Activated CD4-positive, alpha-beta T cell treated with anti-CD3 and anti-CD28 coated beads, Interleukin-2, amount 10 ng/mL, durations not matched to agents 24 days and 14 days (primary cell): Measurements from ENCODE around the gene PPP2CA. TPM values are rescaled to one million over a fixed set of nuclear protein-coding genes. Genes with fewer than 3 reads are reported as not detected.

ENCODE experiments used
- DNase-seq: peaks from one replicate; pipeline ENCODE4 v3.0.0; 2022
- H3K27ac Mint-ChIP-seq: one replicate; pipeline ENCODE4 v1.8.0; 2022; ENCODE audit warnings: mild to moderate bottlenecking, mixed read lengths
- H3K27me3 Mint-ChIP-seq: one replicate; pipeline ENCODE4 v1.8.0; 2022; ENCODE audit warnings: mixed read lengths
- H3K36me3 Mint-ChIP-seq: one replicate; pipeline ENCODE4 v1.8.0; 2022; ENCODE audit warnings: low read depth, mild to moderate bottlenecking, mixed read lengths
- H3K4me1 Mint-ChIP-seq: one replicate; pipeline ENCODE4 v1.8.0; 2021; ENCODE audit warnings: mixed read lengths
- H3K4me3 Mint-ChIP-seq: one replicate; pipeline ENCODE4 v1.8.0; 2022; ENCODE audit warnings: mild to moderate bottlenecking, moderate library complexity, mixed read lengths
- H3K9me3 Mint-ChIP-seq: one replicate; pipeline ENCODE4 v1.8.0; 2021; ENCODE audit warnings: mixed read lengths
- intact Hi-C: fragments of 100-400 bp; cut with micrococcal nuclease; formaldehyde crosslinking; loops from one replicate; pipeline ENCODE4 v1.15.1; 2023
- total RNA-seq: library from RNA; stranded (reverse); gene quantifications from 2 replicates; pipeline ENCODE4 v1.2.3, GENCODE V29; 2022

The PPP2CA gene
- total RNA-seq, 1 donor from 2014 or later = 177 TPM

GRCh38 chr5:134195666-134196065 lies 30.2 kb downstream of the PPP2CA start:
- no peaks in the 10 kb centered on the region for H3K27me3 Mint-ChIP-seq
- peaks cover 47% of the 10 kb centered on the region for H3K36me3 Mint-ChIP-seq

DNA sequence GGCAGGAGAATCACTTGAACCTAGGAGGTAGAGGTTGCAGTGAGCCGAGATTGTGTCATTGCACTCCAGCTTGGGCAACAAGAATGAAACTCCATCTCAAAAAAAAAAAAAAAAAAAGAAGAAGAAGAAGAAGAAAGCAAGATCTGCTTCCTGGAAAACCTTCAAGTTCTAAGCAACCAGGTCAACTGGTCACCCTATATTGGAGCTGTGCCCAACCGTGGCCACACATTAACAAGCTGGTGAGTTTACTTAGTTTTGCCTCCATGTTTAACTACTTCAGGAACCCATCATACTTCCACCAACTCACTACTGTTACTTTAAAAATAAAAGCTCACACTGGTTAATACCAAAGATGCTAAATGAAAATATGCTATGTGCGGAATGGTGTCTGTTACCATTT lies 36.8 kb downstream of the PPP2CA start:
- H3K36me3 Mint-ChIP-seq = no peaks in the 10 kb centered on the region

More at GRCh38 chr5:134195666-134196065, 30.2 kb downstream of the PPP2CA start:
- H3K27ac Mint-ChIP-seq = no peak overlapping the region
- peaks cover 1% of the 10 kb centered on the region for H3K4me1 Mint-ChIP-seq
- H3K4me3 Mint-ChIP-seq = no peak overlapping the region
- intact Hi-C loops = no loop called here
- no peaks in the 10 kb centered on the region for H3K9me3 Mint-ChIP-seq
- no peak for DNase-seq

GRCh38 chr5:134188092-134188491 lies 37.8 kb downstream of the PPP2CA start:
- no peak for DNase-seq
- no peaks in the 10 kb centered on the region for H3K9me3 Mint-ChIP-seq
- no peak overlapping the region for H3K27ac Mint-ChIP-seq
- H3K27me3 Mint-ChIP-seq = no peaks in the 10 kb centered on the region
- no peaks in the 10 kb centered on the region for H3K36me3 Mint-ChIP-seq
- no peaks in the 10 kb centered on the region for H3K4me1 Mint-ChIP-seq
- intact Hi-C loops = no loop called here
- no peak overlapping the region for H3K4me3 Mint-ChIP-seq

More for the DNA sequence above, 36.8 kb downstream of the PPP2CA start:
- intact Hi-C loops = no loop called here
- no peaks in the 10 kb centered on the region for H3K27me3 Mint-ChIP-seq
- H3K4me3 Mint-ChIP-seq = no peak overlapping the region
- H3K9me3 Mint-ChIP-seq = no peaks in the 10 kb centered on the region
- H3K4me1 Mint-ChIP-seq = no peaks in the 10 kb centered on the region
- no peak for DNase-seq
- no peak overlapping the region for H3K27ac Mint-ChIP-seq

DNA sequence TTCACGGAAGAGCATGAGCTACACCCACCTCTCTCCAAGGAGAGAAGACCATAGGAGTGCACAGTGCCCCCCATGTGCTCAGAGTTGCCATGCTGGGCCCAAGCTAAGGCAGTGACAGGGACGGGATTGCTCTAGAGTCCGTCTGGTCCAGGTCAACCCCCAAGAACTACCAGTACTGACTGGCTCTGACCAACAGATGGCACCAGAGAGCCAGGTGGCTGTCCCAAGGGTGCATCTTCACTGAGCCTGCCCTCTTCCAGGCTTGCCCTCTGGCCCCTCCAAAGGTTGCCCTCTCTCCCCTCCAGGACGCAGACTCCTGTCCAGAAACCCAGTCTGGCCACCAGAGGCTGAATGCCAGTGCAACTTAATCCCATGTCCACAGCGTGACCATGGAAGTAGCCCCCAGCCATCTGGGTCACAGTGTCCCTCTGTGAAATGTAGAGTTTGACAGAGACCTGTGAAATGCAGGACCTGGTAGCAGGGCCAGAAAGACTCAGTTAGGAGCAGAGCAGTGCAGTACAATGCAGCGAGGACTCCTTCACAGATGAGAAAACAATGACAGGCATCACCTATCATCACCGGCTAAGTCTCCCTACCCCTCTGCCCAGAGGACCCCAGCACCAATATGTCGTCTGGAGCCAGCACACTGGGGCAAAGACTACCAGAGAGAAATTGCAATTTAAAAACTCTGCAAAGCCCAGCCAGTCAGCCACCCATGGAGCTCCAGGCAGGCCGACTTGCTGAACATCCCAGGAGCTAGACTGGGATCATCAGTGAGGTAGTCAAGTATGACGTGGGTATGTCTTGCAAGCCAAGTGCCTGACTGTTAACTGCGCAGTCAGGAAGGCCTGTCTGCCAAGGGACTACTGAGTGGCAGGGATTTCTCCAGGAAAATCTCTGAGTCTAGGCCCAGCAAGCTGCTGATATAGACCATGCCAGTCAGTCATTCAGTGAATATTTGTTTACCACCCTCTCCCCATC lies 41.4 kb downstream of the PPP2CA start:
- no peaks in the 10 kb centered on the region for H3K4me1 Mint-ChIP-seq
- intact Hi-C loops = loop anchor here (1.0 to 2.0 kb wide), 3 partner anchors 42 to 402 kb away; partner anchors contain the start of gene PPP2CA
- H3K27me3 Mint-ChIP-seq = peaks cover 4% of the 10 kb centered on the region
- no peaks in the 10 kb centered on the region for H3K36me3 Mint-ChIP-seq
- no peaks in the 10 kb centered on the region for H3K9me3 Mint-ChIP-seq
- no peak overlapping the region for H3K4me3 Mint-ChIP-seq
- DNase-seq = peak; percentile 94
- no peak overlapping the region for H3K27ac Mint-ChIP-seq

DNA sequence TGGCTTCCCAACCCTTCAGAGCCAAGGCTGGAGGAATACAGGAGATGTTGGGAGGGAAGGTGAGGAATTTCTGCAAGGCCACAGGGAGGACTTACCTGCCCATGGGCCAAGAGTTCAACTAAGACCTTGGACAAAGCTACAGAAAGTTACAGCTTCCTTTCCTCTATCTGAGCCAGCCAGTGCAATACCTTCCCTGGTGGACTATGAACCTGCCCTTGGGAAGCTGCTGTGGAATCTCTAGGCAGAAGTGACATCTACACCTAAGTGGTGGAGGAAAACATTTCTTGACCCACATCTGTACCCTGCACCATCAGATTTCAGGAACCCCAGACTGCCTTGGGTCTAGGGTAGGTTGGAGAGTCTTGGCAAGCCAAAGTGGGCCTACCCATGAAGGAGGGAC lies 42.4 kb downstream of the PPP2CA start:
- Mint-ChIP-seq H3K4me3 (no peak overlapping the region), H3K27me3 (peaks cover 4% of the 10 kb centered on the region), H3K9me3 (no peaks in the 10 kb centered on the region), H3K36me3 (no peaks in the 10 kb centered on the region), H3K4me1 (no peaks in the 10 kb centered on the region), H3K27ac (no peak overlapping the region)
- intact Hi-C loops = no loop called here
- no peak for DNase-seq

GRCh38 chr5:134178096-134178419 lies 47.8 kb downstream of the PPP2CA start:
- Mint-ChIP-seq H3K4me1 (peaks cover 15% of the 10 kb centered on the region), H3K9me3 (no peaks in the 10 kb centered on the region), H3K27me3 (peaks cover 4% of the 10 kb centered on the region), H3K4me3 (peak overlapping the region; percentile 93), H3K27ac (peak overlapping the region; percentile 97), H3K36me3 (peaks cover 10% of the 10 kb centered on the region)
- intact Hi-C loops = loop anchor here (5.0 kb wide), 2 partner anchors 194 to 1126 kb away; partner anchors contain the start of genes HSPA4 and UBE2B
- peak; percentile 61 for DNase-seq

DNA sequence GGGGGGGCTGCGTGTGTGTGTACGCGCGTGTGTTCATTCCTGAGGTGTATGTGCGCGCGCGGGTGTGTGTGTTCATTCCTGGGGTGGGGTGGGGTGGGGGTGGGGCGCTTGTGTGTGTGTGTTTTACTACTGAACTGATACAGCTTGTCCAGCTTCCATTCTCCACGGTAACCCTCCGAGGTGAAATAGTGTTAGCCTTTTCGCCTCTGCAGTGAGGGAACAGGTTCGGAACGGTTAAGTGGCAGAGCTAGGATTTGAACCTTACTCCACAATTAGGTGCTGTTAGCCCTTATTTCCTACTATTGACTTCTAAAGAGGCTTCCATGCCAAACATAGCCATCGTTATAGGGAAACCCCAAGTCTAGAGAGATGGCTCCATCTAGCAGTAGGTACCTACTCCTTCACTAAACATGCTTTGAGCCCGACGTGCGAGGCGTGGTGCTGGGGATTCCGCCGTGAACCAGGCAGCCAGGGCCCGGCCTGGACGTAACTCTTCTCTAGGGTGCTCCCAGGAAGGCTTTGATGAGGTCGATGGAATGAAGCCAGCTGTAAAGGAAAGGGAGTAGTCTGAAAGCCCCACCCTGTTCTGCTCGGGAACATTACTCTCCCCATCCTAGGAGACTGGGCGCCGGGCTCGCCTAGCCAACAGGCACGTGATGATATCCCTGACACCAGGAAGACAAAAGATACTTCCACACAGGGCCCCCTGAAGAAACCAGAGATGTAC lies 48.3 kb downstream of the PPP2CA start:
- peaks cover 13% of the 10 kb centered on the region for H3K36me3 Mint-ChIP-seq
- H3K4me1 Mint-ChIP-seq = peaks cover 16% of the 10 kb centered on the region
- intact Hi-C loops = loop anchor here (1.0 to 5.0 kb wide), 3 partner anchors 195 to 1125 kb away; partner anchors contain the start of genes HSPA4, JADE2 and UBE2B

DNA sequence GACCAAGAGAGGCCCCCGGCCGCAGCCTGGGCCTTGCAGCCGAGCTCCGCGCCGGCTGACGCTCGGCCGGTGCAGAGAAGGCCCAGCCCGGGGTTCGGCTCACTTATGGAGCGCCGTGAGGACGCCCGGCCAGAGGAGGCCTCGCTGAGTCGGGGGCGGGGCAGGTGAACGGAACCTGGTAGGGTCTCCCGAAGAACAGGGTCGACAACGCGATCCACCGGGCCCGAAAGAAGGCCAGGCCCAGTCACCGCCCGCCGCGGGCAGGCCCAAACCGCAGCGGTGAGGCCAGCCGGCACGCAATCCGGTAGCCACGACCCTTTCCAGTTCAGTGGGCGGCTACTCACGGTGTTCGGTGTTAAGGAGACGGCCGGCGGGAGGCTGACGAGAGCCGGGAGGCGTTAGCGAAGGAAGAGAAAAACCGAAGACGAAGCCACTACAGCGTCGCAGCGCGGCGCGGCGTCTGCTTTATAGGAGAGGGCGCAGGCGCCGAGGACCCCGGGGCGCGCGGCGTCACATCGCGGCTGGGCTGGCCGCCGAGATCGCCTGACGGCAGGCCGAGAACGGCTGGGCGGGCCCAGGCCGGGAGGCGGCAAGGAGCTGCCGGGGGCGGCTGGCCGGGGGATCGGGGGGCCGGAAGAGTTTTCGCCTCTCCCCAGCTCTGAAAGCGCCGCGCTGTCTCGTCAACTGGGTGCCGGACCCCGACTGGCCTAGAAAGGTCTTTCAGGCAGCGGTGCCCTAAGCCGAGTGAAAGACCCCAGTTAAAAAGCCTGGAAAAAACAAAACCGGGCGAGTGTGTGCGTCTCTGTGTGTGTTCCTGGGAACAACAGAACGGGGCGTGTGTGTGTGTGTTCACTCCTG lies 49.1 kb downstream of the PPP2CA start, which contains the start of gene SKP1:
TSS of gene SKP1 (minus strand) at position 440 of the 858 bp plus-strand sequence. CDS start 2,928 bp downstream, outside the sequence.
- peaks cover 21% of the 10 kb centered on the region for H3K4me1 Mint-ChIP-seq

More for the DNA sequence above, 48.3 kb downstream of the PPP2CA start:
- peaks cover 4% of the 10 kb centered on the region for H3K27me3 Mint-ChIP-seq
- peak overlapping the region; percentile 97 for H3K27ac Mint-ChIP-seq
- no peak for DNase-seq
- no peaks in the 10 kb centered on the region for H3K9me3 Mint-ChIP-seq
- H3K4me3 Mint-ChIP-seq = peak overlapping the region; percentile 93

GRCh38 chr5:134175921-134176510 lies 49.9 kb downstream of the PPP2CA start:
- no peak for DNase-seq

More for the DNA sequence above, 49.1 kb downstream of the PPP2CA start, which contains the start of gene SKP1:
- Mint-ChIP-seq H3K27ac (peak within 1 kb of the TSS; percentile 97), H3K4me3 (peak within 1 kb of the TSS; percentile 93), H3K36me3 (peaks cover 20% of the 10 kb centered on the region), H3K9me3 (no peaks in the 10 kb centered on the region), H3K27me3 (no peaks in the 10 kb centered on the region)
- DNase-seq = peak; percentile 96
- intact Hi-C loops = loop anchor here (1.0 to 5.0 kb wide), 5 partner anchors 50 to 1124 kb away; partner anchors contain the start of genes HSPA4, JADE2, PPP2CA and UBE2B

DNA sequence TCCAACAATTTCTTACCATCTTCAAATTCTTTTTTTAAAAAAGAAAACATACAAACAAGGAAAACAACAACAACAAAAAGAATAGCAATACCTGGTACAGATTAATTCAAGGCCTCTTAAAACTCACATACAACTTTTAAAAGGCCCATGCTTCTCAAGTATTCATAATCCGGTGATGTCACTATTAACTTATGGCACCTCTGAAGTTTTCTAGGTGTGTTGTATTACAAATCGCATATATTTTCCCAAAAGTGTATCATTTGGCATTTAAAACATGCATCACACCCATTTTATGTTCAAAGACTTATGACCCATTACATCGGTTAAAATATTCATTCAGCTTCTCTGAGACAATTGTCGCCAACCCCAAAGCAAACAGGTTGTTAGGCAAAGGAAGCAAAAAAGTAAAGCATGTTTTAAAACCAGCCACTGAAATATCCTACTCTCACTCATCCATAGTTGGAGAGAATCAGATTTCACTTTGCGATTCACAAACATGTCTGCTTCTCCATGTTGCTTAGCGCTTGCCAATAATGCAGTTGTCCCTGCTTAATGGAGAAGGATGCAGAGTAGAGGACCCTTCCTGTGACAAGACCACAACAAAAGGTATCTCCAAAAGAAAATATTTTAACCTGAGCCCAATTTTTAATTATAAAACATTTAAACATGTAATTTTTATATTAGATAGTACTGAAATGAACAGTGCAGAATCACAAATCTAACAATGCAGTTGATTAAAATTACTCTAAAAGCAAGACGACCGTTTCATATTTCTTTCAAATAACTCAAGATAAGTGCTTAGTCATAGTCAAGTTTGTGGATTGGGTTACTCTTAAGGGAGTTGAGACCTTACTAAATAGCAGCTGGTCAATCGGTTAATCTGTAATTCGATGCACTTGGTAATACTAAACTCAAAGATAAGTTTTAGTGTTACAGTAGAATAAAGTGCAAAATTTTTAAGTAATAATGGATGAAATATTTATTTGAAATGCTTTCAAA lies 50.7 kb downstream of the PPP2CA start:
- H3K9me3 Mint-ChIP-seq = no peaks in the 10 kb centered on the region
- intact Hi-C loops = loop anchor here (5.0 kb wide), 2 partner anchors 197 to 1123 kb away; partner anchors contain the start of genes HSPA4 and UBE2B
- peaks cover 26% of the 10 kb centered on the region for H3K4me1 Mint-ChIP-seq
- DNase-seq = no peak
- H3K4me3 Mint-ChIP-seq = peak overlapping the region; percentile 93
- H3K27me3 Mint-ChIP-seq = no peaks in the 10 kb centered on the region
- peak overlapping the region; percentile 97 for H3K27ac Mint-ChIP-seq
- peaks cover 32% of the 10 kb centered on the region for H3K36me3 Mint-ChIP-seq

More at GRCh38 chr5:134175921-134176510, 49.9 kb downstream of the PPP2CA start:
- H3K27ac Mint-ChIP-seq = peak overlapping the region; percentile 97
- no peaks in the 10 kb centered on the region for H3K27me3 Mint-ChIP-seq
- peak overlapping the region; percentile 93 for H3K4me3 Mint-ChIP-seq
- intact Hi-C loops = loop anchor here (1.0 to 5.0 kb wide), 4 partner anchors 50 to 1124 kb away; partner anchors contain the start of genes HSPA4, PPP2CA and UBE2B
- peaks cover 26% of the 10 kb centered on the region for H3K4me1 Mint-ChIP-seq
- no peaks in the 10 kb centered on the region for H3K9me3 Mint-ChIP-seq
- H3K36me3 Mint-ChIP-seq = peaks cover 26% of the 10 kb centered on the region

DNA sequence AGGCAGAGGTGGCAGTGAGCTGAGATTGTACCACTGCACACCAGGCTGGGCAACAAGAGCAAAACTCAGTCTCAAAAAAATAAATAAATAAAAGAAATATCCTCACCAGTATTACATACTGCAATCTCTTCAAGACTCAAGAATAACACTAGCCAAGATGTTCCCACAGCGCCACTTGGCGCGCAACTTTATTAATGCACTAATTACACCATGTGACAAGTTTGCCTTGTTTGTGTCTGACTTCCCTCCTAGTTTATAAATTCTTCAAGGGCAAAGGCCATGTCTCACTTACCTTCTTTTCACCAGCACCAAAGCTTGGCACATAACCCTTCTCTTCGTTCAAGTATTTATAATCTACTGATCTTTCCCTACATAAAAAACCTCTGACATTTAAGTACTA lies 53.9 kb downstream of the PPP2CA start:
- DNase-seq = no peak
- intact Hi-C loops = no loop called here
- peaks cover 49% of the 10 kb centered on the region for H3K36me3 Mint-ChIP-seq

More for the DNA sequence above, 53.9 kb downstream of the PPP2CA start:
- Mint-ChIP-seq H3K4me1 (peaks cover 25% of the 10 kb centered on the region), H3K9me3 (no peaks in the 10 kb centered on the region), H3K4me3 (no peak overlapping the region), H3K27me3 (no peaks in the 10 kb centered on the region), H3K27ac (no peak overlapping the region)
